ENCODE data around the gene DNAJC11.
"Not testable (repeated sequence)": the region's sequence is repeated elsewhere in the genome, so short reads cannot be mapped to it uniquely, and the experiment has no call there.

The DNAJC11 gene

DNA sequence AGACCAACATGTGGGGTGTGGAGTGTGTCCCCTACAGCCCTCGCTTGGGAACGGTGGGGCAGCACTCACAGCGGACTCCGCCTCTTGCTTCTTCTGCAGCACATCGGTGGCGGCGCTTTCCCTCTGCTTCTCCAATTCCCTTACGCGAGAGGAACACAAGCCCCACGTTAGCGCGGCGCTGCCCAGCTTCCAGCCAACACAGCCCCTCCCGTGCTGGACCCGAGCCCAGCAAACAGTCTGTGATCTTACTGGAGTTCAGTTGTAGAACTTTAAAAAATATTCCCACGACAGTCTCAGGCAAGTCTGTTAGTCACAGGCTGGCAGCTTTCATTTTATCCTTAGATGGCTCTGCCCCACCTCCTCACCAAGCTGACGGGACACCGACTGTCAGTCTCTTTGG, 63.4 kb downstream of the DNAJC11 start:
- peak; percentile 87 for DNase-seq (ENCODE audit: low read depth)
- H3K4me3 ChIP-seq (ENCODE audit: control insufficient read depth, low read depth, low read length) = no peak overlapping the region
- TF ChIP-seq, protein P1, sequence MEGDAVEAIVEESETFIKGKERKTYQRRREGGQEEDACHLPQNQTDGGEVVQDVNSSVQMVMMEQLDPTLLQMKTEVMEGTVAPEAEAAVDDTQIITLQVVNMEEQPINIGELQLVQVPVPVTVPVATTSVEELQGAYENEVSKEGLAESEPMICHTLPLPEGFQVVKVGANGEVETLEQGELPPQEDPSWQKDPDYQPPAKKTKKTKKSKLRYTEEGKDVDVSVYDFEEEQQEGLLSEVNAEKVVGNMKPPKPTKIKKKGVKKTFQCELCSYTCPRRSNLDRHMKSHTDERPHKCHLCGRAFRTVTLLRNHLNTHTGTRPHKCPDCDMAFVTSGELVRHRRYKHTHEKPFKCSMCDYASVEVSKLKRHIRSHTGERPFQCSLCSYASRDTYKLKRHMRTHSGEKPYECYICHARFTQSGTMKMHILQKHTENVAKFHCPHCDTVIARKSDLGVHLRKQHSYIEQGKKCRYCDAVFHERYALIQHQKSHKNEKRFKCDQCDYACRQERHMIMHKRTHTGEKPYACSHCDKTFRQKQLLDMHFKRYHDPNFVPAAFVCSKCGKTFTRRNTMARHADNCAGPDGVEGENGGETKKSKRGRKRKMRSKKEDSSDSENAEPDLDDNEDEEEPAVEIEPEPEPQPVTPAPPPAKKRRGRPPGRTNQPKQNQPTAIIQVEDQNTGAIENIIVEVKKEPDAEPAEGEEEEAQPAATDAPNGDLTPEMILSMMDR (conservative IDR thresholded peaks at IDR 0.05; ENCODE audit: control insufficient read depth, insufficient read depth, low read depth, low read length) = no peak

DNA sequence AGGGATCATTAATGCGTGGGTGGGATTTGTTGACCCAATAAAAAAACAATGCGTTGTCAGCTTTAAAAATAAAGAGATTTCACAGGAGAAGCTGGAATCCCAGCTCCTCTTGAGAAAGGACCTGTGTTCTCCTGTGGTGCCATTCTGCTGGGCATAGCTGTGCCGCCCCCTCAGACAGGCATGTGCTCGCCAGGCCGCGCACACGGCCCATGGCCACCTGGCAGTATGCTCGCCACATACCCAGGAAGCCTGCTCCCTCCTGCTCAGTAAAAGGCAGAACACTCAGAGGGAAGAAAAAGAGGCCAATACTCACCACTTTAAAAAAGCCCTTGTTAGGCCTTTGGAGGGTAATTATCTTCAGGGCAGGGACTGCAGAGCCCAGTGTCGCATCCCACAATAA, 63.8 kb downstream of the DNAJC11 start:
- no peak for DNase-seq (ENCODE audit: low read depth)
- TF ChIP-seq, protein P1 (conservative IDR thresholded peaks at IDR 0.05; ENCODE audit: control insufficient read depth, insufficient read depth, low read depth, low read length) = no peak
- H3K4me3 ChIP-seq (ENCODE audit: control insufficient read depth, low read depth, low read length) = no peak overlapping the region

DNA sequence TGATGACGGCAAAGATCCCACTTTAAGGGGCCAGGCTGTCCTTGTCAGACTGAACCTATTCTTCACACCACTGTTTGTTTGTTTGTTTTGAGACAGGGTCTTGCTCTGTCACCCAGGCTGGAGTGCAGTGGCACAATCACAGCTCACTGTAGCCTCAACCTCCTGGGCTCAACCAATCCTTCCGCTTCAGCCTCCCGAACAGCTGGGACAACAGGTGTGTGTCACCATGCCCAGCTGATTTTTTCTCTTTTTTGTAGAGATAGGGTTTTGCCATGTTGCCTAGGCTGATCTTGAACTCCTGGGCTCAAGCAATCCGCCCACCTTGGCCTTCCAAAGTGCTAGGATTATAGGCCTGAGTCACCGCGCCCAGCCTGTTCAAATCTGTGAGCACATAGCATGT, 64.8 kb downstream of the DNAJC11 start:
- not testable (repeated sequence) for DNase-seq (ENCODE audit: low read depth); H3K4me3 ChIP-seq (ENCODE audit: control insufficient read depth, low read depth, low read length)

DNA sequence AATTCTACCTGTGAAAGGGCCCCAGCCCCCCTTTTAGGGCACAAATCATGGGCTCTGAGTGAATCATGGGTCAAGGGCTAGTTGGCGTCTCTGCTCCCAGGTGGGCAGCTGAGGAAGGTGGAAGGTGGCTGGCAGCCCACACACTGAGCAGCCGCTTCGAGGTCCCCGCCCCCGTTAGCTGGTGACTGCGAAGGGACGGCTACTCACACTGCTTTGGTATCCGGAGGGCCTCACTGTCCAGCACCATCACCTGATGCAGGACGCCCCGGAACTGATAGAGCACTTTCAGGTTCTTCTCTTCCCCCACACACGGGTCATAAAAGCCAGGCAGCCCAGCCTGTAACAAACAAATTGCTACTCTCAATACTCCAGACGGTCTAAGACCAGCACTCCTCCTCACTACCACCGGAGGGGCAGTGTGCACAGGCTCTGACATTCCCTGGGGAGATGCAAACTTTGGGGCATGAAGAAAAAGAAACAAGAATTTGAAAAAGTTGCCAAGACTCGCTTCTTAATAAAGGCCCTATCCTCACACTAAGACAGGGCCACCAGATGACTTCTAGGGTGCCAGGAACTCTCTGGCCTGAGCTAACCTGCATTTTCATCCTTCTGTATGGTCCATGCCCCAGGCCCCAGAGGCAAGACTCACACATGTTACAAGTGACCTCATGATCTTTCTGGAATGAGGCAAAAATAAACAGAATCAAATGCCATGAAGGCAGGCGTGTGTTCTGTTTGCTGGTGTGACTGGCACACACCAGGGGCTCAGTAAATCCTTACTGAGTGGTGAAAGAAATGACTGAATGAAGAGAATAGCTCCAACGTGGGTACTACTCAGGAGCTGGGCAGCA, 65.5 kb downstream of the DNAJC11 start:
- no peak for DNase-seq (ENCODE audit: low read depth)

DNA sequence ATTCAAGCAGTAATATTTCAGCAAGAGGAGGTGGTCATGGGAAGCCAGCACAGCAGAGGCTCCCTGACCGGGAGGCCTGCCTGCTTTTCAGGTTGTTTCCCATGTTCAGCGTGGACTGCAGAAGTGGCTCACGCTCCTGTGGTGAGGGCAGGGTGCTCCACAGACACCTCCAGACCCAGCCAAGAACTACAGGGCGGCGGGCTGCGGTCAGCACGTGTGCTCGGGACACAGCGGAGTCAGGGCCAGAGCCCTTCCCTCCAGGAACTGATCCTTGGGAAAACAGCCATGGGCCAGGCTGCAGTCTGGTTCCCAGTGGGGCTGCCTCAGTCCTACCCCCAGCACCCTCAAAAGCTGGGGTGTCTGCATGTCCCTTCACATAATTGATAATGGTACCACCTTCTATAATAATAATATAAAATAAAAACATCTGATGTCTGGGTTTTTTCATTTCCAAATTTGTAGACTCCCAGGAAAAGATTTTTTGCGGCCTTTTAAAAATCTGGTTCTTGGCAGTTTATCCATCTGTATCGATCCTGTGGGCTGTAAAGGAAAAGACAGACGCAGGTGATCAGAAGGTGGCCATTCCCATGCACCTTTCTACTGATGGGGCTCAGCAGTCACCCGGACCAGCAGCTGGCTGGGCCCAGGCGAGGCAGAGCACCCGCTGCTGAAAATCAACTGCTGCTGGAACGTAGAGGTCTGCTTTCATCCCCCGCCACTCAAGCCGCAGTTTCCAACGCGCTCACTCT, 66.3 kb downstream of the DNAJC11 start:
- DNase-seq (ENCODE audit: low read depth) = no peak
- TF ChIP-seq, protein P1 (conservative IDR thresholded peaks at IDR 0.05; ENCODE audit: control insufficient read depth, insufficient read depth, low read depth, low read length) = no peak
- no peak overlapping the region for H3K4me3 ChIP-seq (ENCODE audit: control insufficient read depth, low read depth, low read length)

More for the DNA sequence above, 65.5 kb downstream of the DNAJC11 start:
- H3K4me3 ChIP-seq (ENCODE audit: control insufficient read depth, low read depth, low read length) = no peak overlapping the region
- TF ChIP-seq, protein P1 (conservative IDR thresholded peaks at IDR 0.05; ENCODE audit: control insufficient read depth, insufficient read depth, low read depth, low read length) = no peak

DNA sequence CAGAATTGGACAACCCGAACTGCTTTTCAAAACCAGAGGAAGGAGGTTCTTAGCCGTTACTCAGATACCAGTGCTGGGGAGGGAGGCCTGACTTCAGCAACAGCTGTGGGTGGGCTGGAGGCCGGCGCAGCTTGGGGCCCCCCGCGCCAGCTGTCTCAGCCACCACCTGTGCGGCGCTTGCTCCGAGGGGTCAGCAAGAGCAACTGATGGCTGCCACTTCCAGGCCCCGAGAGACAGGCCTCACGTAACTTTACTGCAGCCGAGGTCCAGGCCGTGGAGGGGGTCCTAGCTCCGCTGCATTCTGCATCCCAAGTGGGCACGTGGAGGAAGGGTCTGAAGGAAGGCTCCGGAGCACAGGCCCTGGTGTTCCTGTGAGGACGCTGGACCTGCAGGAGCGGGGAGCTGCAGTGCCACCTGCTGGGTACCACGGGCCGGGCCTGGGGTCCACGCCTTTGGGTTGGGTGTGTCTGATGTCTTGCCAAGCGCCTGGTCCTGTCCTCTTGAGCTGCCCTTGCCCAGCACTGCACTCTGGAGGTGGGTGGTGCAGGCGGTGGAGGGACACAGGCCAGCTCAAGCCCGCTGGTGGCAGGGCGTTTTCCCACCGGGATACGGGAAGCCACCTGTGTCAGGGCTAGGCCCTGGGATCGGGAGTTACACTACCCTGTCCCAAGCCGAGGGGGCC, 67.1 kb downstream of the DNAJC11 start:
- TF ChIP-seq, protein P1 (conservative IDR thresholded peaks at IDR 0.05; ENCODE audit: control insufficient read depth, insufficient read depth, low read depth, low read length) = peak; percentile 35
- H3K4me3 ChIP-seq (ENCODE audit: control insufficient read depth, low read depth, low read length) = no peak overlapping the region
- DNase-seq (ENCODE audit: low read depth) = peak; percentile 50
